ENCODE measurements around the gene MLPH.
A peak's percentile ranks its signal among the peaks of the same experiment; 100 is the strongest.

The MLPH gene

GRCh38 chr2:237599465-237600110 lies 112.5 kb downstream of the MLPH start:
- Histone ChIP-seq H3K9ac (ENCODE audit: low read length) (no peak overlapping the region), H3K79me2 (ENCODE audit: control insufficient read depth, insufficient read depth, low read length) (no peaks in the 10 kb centered on the region), H3K4ac (ENCODE audit: low read depth, low read length) (peak overlapping the region; percentile 82), H3K27ac (ENCODE audit: low read depth, low read length) (no peak overlapping the region), H3K27me3 (ENCODE audit: insufficient read depth, low read length, poor library complexity) (no peaks in the 10 kb centered on the region), H3K4me2 (ENCODE audit: low read length) (no peak overlapping the region), H3K4me3 (ENCODE audit: low read length) (no peak overlapping the region), H4K5ac (ENCODE audit: low read length) (no peak overlapping the region), H3K18ac (ENCODE audit: low read length) (peak overlapping the region; percentile 76), H2BK15ac (replicated peaks; ENCODE audit: low read depth) (no peak overlapping the region), H4K8ac (ENCODE audit: low read depth, low read length) (peak overlapping the region; percentile 28), H3K56ac (ENCODE audit: low read length) (peak overlapping the region; percentile 71), H3K36me3 (ENCODE audit: control insufficient read depth, insufficient read depth, low read length) (no peaks in the 10 kb centered on the region), H2BK120ac (ENCODE audit: low read depth, low read length) (peak overlapping the region; percentile 82), H2BK5ac (ENCODE audit: low read length) (peak overlapping the region; percentile 14), H3K4me1 (ENCODE audit: control insufficient read depth, low read depth, low read length) (peaks cover 22% of the 10 kb centered on the region), H3K79me1 (ENCODE audit: low read length) (no peaks in the 10 kb centered on the region), H3K23ac (ENCODE audit: low read length) (no peak overlapping the region), H2AK5ac (ENCODE audit: low read length) (peak overlapping the region; percentile 39)
- WGBS (ENCODE audit: extremely low coverage, insufficient coverage, low lambda C conversion rate) = no CpG with 5 or more reads among the region's 9 CpGs
- no peak for DNase-seq

- Histone ChIP-seq H2AK5ac (ENCODE audit: low read length) (peak overlapping the region; percentile 93), H3K79me1 (ENCODE audit: low read length) (no peaks in the 10 kb centered on the region), H3K4me3 (ENCODE audit: low read length) (no peak overlapping the region), H3K36me3 (ENCODE audit: control insufficient read depth, insufficient read depth, low read length) (no peaks in the 10 kb centered on the region), H3K4ac (ENCODE audit: low read depth, low read length) (peak overlapping the region; percentile 82), H3K27ac (ENCODE audit: low read depth, low read length) (no peak overlapping the region), H3K18ac (ENCODE audit: low read length) (peak overlapping the region; percentile 76), H3K79me2 (ENCODE audit: control insufficient read depth, insufficient read depth, low read length) (no peaks in the 10 kb centered on the region), H3K23ac (ENCODE audit: low read length) (no peak overlapping the region), H2BK5ac (ENCODE audit: low read length) (peak overlapping the region; percentile 52), H3K4me1 (ENCODE audit: control insufficient read depth, low read depth, low read length) (peaks cover 20% of the 10 kb centered on the region), H2BK15ac (replicated peaks; ENCODE audit: low read depth) (no peak overlapping the region), H4K5ac (ENCODE audit: low read length) (no peak overlapping the region), H2BK120ac (ENCODE audit: low read depth, low read length) (peak overlapping the region; percentile 82), H4K8ac (ENCODE audit: low read depth, low read length) (no peak overlapping the region), H3K27me3 (ENCODE audit: insufficient read depth, low read length, poor library complexity) (no peaks in the 10 kb centered on the region), H3K9ac (ENCODE audit: low read length) (peak overlapping the region; percentile 4), H3K56ac (ENCODE audit: low read length) (peak overlapping the region; percentile 71), H3K4me2 (ENCODE audit: low read length) (no peak overlapping the region)
- no peak for DNase-seq
- no CpG with 5 or more reads among the region's 16 CpGs for WGBS (ENCODE audit: extremely low coverage, insufficient coverage, low lambda C conversion rate)
Measured at GRCh38 chr2:237600205-237600846, 113.3 kb downstream of the MLPH start.

GRCh38 chr2:237601453-237602116 lies 114.5 kb downstream of the MLPH start:
- Histone ChIP-seq H3K27ac (ENCODE audit: low read depth, low read length) (peak overlapping the region; percentile 54), H3K27me3 (ENCODE audit: insufficient read depth, low read length, poor library complexity) (no peaks in the 10 kb centered on the region), H3K4me2 (ENCODE audit: low read length) (no peak overlapping the region), H3K18ac (ENCODE audit: low read length) (peak overlapping the region; percentile 52), H3K36me3 (ENCODE audit: control insufficient read depth, insufficient read depth, low read length) (no peaks in the 10 kb centered on the region), H3K79me1 (ENCODE audit: low read length) (no peaks in the 10 kb centered on the region), H2AK5ac (ENCODE audit: low read length) (peak overlapping the region; percentile 97), H3K4ac (ENCODE audit: low read depth, low read length) (peak overlapping the region; percentile 56), H4K5ac (ENCODE audit: low read length) (no peak overlapping the region), H3K23ac (ENCODE audit: low read length) (no peak overlapping the region), H3K79me2 (ENCODE audit: control insufficient read depth, insufficient read depth, low read length) (no peaks in the 10 kb centered on the region), H2BK5ac (ENCODE audit: low read length) (peak overlapping the region; percentile 64), H4K8ac (ENCODE audit: low read depth, low read length) (no peak overlapping the region), H3K4me3 (ENCODE audit: low read length) (no peak overlapping the region), H2BK120ac (ENCODE audit: low read depth, low read length) (peak overlapping the region; percentile 48), H3K9ac (ENCODE audit: low read length) (peak overlapping the region; percentile 54), H3K4me1 (ENCODE audit: control insufficient read depth, low read depth, low read length) (peaks cover 18% of the 10 kb centered on the region), H3K56ac (ENCODE audit: low read length) (peak overlapping the region; percentile 73), H2BK15ac (replicated peaks; ENCODE audit: low read depth) (no peak overlapping the region)
- peak; percentile 98 for DNase-seq
- no CpG with 5 or more reads among the region's 14 CpGs for WGBS (ENCODE audit: extremely low coverage, insufficient coverage, low lambda C conversion rate)

DNA sequence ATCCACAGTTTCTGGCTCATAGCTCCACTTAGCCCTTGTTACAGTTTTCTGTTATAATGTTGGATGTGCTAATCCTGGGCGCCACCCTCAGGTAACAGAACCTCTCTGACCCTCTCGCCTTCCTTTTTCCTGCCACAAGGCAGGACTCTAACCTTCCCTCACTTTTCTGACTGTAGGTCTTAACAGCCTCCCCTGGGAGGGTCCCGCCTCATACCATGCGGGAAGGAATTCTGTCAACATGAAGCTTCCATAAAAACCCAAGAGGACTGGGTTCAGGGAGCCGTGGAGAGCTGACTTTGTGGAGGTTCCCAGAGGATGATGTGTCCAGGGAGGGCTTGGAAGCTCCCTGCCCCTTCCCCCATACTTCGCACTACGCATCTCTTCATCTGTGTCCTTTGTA lies 115.4 kb downstream of the MLPH start:
- peak; percentile 61 for DNase-seq
- H3K27ac ChIP-seq (ENCODE audit: low read depth, low read length) = no peak overlapping the region
- H4K8ac ChIP-seq (ENCODE audit: low read depth, low read length) = no peak overlapping the region
- H2BK5ac ChIP-seq (ENCODE audit: low read length) = peak overlapping the region; percentile 81
- H2BK15ac ChIP-seq (replicated peaks; ENCODE audit: low read depth) = no peak overlapping the region
- H2AK5ac ChIP-seq (ENCODE audit: low read length) = peak overlapping the region; percentile 83
- WGBS (ENCODE audit: extremely low coverage, insufficient coverage, low lambda C conversion rate) = no CpG with 5 or more reads among the region's 7 CpGs
- H3K4ac ChIP-seq (ENCODE audit: low read depth, low read length) = peak overlapping the region; percentile 88
- H3K36me3 ChIP-seq (ENCODE audit: control insufficient read depth, insufficient read depth, low read length) = no peaks in the 10 kb centered on the region
- peak overlapping the region; percentile 78 for H2BK120ac ChIP-seq (ENCODE audit: low read depth, low read length)
- H3K4me3 ChIP-seq (ENCODE audit: low read length) = no peak overlapping the region
- peak overlapping the region; percentile 76 for H3K56ac ChIP-seq (ENCODE audit: low read length)
- H3K4me1 ChIP-seq (ENCODE audit: control insufficient read depth, low read depth, low read length) = peaks cover 18% of the 10 kb centered on the region
- H3K23ac ChIP-seq (ENCODE audit: low read length) = no peak overlapping the region
- H4K5ac ChIP-seq (ENCODE audit: low read length) = peak overlapping the region; percentile 61
- H3K9ac ChIP-seq (ENCODE audit: low read length) = peak overlapping the region; percentile 46
- H3K27me3 ChIP-seq (ENCODE audit: insufficient read depth, low read length, poor library complexity) = no peaks in the 10 kb centered on the region
- no peak overlapping the region for H3K4me2 ChIP-seq (ENCODE audit: low read length)
- no peaks in the 10 kb centered on the region for H3K79me1 ChIP-seq (ENCODE audit: low read length)
- no peaks in the 10 kb centered on the region for H3K79me2 ChIP-seq (ENCODE audit: control insufficient read depth, insufficient read depth, low read length)
- H3K18ac ChIP-seq (ENCODE audit: low read length) = peak overlapping the region; percentile 71

DNA sequence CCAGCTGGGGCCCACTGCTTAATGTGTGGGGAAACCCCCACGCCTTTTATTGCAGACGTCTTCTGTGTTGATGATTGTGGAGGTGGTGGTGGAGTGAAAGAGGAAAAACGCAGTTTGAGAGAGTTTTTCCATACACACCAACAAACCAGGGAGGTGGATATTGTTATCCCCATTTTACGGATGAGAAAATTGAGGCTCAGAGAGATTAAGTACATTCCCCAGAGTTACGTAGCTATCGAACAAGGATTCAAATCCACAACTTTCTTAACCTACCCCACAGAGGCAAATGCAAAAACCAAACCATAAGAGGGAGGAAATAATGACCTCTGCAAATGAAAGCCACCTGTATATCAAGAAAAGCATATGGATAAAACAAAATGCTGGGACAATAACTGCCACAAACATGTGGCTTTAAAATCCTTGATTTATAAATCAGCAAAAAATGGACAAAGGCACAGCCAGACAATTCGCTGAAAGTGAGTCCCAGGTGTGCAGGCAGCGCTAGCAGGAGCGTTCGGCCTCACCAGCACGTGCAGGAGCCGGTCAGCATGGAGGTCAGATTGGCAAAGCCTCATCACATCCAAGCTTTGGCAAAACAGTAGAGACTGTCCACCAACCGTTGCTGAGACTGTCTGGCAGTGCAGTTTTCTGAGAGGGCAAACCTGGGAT lies 116.1 kb downstream of the MLPH start:
- no CpG with 5 or more reads among the region's 13 CpGs for WGBS (ENCODE audit: extremely low coverage, insufficient coverage, low lambda C conversion rate)
- peak overlapping the region; percentile 56 for H3K9ac ChIP-seq (ENCODE audit: low read length)
- no peak overlapping the region for H3K4me3 ChIP-seq (ENCODE audit: low read length)
- no peak overlapping the region for H4K5ac ChIP-seq (ENCODE audit: low read length)
- peaks cover 18% of the 10 kb centered on the region for H3K4me1 ChIP-seq (ENCODE audit: control insufficient read depth, low read depth, low read length)
- peak overlapping the region; percentile 88 for H3K27ac ChIP-seq (ENCODE audit: low read depth, low read length)
- H3K56ac ChIP-seq (ENCODE audit: low read length) = peak overlapping the region; percentile 85
- H2BK120ac ChIP-seq (ENCODE audit: low read depth, low read length) = peak overlapping the region; percentile 78
- H3K79me1 ChIP-seq (ENCODE audit: low read length) = no peaks in the 10 kb centered on the region
- H2BK5ac ChIP-seq (ENCODE audit: low read length) = peak overlapping the region; percentile 90
- no peak for DNase-seq
- H3K4ac ChIP-seq (ENCODE audit: low read depth, low read length) = peak overlapping the region; percentile 98
- H2BK15ac ChIP-seq (replicated peaks; ENCODE audit: low read depth) = peak overlapping the region; percentile 37
- H4K8ac ChIP-seq (ENCODE audit: low read depth, low read length) = peak overlapping the region; percentile 41
- no peak overlapping the region for H3K4me2 ChIP-seq (ENCODE audit: low read length)
- H2AK5ac ChIP-seq (ENCODE audit: low read length) = peak overlapping the region; percentile 92
- peak overlapping the region; percentile 77 for H3K18ac ChIP-seq (ENCODE audit: low read length)
- H3K36me3 ChIP-seq (ENCODE audit: control insufficient read depth, insufficient read depth, low read length) = no peaks in the 10 kb centered on the region
- H3K27me3 ChIP-seq (ENCODE audit: insufficient read depth, low read length, poor library complexity) = no peaks in the 10 kb centered on the region
- H3K23ac ChIP-seq (ENCODE audit: low read length) = peak overlapping the region; percentile 2
- no peaks in the 10 kb centered on the region for H3K79me2 ChIP-seq (ENCODE audit: control insufficient read depth, insufficient read depth, low read length)
